Activated gamma-delta T cell (primary cell): ENCODE measurements around the gene SP2.
A peak's percentile ranks its signal among the peaks of the same experiment; 100 is the strongest.

ENCODE experiments used
- DNase-seq: peaks from one replicate; lab custom pipeline; 2025; lab: John Stamatoyannopoulos, UW

The SP2 gene

DNA sequence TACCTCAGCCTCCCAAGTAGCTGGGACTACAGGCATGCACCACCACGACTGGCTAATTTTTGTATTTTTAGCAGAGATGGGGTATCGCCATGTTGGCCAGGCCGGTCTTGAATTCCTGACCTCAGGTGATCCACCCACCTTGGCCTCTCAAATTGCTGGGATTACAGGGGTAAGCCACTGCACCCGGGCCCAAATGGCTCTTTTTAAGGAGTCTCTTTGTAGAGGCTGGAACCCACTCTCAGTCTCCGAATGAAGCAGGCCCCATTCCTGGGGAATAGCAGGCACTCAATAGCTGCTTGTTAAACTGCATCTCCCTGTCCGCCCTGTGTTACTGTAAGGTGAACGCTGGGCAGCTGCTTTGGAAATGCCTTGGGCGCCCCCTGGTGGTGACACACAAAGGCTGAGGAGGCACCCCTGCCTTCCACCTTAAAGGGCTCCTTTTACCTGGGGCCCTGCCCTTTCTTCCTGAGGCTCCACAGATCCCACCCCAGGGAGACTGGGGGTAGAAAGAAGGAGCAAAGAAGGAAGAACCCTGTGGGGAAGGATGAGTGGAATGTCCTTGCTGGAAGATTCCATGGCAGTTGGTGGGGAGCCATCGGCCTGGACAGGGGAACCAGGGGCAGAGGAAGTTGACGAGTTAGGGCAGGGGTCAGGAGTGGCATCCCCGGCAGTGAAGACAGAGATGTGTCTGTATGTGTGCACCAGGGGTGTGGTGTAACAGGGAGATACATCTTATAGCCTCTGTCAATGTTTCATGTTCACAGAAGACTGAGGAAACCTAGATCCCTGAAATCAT lies 6.1 kb upstream of the SP2 start:
- peak; percentile 44 for DNase-seq

DNA sequence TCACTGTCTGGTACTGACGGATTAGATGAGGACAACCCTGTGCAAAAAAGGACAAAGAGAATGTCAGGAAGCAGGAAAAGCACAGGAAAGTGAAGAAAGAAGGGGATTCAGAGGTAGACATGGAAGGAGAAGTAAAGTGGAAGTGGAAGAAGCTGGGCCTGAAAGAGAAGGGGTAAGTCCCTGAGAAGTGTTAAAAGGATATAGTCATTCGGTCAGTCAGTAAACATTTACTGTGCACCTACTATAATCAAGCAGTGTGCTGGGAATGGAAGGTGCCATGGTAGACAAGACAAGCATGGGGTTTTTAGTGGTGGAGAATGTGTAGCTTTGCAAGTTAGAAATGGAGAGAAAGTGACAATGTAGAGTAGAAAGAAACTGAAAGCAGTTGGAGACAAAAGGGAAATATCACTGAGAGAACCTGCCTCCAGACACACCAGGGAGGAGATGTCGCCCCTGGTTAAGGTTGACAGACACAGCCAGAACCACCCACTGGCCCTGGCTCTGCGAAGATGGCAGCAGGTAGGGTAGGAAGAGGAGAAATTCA lies 4.4 kb upstream of the SP2 start:
- no peak for DNase-seq

DNA sequence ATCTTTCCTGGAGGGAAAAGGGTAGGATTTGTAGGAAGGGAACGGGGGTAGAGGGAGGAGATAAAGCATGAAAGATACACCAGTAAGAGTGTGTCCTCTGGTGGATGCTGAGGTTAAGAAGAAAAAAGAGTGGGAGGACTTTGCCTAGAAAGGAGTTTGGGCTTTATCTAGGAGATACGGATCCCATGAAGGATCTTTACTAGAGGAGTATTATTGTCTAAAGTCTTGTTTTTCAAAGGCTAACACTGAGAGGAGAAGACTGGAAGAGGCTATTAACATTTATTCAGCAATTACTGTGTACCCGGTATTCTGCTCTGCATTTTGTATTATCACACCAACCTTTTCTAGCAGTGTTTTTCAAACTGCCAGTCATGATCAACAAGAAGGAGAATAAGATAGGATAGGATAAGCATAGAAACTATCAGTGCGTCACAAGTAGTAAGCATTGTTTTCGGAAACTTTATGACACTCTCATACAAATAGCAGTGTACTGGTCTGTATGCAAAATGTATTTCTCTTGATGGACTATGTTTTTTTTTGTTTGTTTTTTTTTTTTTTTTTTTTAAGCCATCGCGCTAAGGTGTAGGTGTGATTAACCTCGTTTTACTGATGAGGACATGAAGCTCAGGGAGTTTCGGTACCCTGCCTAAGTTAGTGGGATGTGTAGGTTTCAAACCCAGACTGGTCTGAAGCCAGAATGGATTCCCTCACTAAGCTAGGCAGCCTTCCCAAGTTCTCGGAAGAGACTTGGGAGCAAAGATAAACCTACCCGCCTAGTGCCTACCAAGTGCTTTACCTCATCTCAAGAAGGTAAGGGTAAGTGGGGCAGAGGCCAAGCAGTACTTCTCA lies 1.3 kb upstream of the SP2 start:
- no peak for DNase-seq

DNA sequence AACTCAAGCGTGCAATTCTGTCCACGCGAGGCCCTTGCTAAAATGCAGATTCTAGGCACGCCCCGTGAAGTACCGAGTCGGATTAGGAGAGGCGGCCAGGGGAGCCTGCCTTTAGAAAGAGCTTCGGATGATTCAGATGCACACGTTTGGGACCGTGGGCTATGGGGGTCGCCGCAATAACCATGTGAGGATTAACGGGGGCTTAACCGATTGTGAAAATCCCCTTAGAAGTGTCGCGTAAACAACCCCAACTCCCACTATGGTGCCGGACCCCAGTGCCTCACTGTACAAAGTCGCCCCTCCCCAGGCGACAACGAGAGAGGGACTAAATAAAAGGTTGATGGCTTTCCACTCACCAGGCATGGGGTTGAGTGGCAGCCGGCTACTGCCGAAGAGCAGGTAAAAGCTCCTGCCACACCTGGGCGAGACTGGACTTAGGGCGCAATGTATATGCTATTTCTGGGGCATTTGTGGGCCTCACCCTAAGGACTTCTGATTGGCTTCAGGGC lies 635 bp upstream of the SP2 start:
- no peak for DNase-seq

DNA sequence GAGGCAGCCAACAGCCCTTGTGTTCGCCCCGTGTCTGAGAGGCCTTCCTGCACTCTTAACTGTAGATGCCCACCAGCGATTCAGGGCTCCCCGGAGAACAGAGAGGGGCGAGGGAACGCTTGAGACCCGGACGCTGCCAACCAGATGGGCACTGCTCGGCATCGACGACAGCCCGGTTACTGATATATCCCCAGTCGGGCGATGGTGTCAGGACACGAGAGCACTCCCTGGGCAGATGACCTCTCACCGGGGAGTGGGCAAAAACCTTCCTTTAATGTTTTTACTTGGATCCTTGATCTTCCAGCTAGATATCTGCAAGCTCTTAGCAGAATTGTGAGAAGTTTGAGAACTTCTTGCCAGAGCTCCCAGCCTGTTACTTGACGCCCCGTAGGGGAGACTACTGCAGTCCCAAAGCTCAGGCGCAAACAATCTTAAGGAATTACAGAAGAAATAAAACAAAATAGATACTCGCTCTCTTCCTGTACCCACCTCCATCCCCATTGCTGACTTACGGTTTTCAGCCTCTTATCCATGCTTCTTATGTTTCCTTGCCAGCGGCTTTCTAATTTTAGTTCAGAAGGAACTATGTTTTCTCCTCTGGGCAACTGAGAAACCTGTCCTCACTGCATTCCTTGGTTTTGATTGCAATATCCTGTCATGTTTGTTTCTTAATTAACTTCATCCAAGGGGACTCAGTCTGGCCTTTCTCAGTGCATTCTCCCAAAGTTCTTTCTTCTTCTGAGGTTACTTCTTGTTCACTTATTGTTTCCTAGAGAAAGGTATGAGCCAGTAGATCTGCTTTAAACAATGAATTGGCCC lies 845 bp downstream of the SP2 start:
- no peak for DNase-seq

DNA sequence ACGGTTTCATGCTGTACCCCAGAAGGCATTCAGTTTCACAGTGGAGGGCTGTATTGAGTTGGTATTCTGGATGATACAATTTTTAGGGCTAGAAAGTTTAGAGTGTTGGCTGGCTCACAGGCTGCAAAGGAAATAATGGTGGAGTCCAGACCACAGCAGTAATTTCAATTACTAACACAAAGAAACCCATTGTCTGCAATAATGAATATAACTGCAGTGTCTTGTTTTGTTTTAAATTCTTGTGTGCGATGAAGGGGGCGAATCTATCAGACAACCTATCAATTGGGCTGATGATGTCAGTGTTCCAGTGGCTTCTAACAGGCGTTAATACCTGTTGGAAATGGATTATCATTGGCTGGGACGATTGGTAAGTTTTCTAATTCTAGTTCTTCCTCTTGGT lies 1.5 kb downstream of the SP2 start:
- DNase-seq: no peak

DNA sequence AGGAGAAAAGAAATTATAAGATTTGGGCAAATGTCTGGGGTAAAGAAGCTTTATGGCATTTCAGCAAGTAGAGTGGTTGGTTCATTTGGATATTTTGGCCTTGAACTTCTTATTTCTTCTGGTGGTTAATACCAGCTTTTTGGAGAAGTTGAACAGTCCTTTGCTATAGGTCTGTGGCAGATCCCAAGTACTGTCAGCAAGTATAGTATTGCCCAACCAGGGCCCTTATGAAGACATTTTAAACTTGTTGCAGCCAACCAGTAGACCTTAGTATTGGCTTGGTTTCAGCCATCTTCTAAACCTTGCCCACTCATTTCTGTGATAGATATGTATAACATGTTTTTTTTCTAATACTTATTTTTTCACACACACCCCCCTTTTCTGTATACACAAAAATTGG lies 2.2 kb downstream of the SP2 start:
- no peak for DNase-seq

DNA sequence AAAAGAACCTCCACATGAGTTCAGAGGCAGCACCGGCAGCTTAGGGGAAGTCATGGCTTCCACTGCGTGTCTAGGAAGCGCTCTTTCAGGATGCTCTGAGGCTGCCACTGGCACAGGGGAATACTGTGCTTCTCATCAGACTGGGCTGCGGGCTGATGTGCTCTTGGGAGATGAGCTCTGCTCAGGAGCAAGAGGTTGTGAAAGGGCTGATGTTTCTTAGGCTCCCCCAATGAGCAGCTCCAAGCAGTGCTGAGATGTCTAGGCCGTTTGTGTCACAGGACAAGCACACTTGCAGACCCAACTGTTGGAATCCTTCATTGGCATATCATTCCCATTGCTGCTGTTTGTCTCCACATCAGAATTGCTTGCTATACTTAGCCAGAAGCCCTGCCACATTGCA lies 3.6 kb downstream of the SP2 start:
- no peak for DNase-seq

DNA sequence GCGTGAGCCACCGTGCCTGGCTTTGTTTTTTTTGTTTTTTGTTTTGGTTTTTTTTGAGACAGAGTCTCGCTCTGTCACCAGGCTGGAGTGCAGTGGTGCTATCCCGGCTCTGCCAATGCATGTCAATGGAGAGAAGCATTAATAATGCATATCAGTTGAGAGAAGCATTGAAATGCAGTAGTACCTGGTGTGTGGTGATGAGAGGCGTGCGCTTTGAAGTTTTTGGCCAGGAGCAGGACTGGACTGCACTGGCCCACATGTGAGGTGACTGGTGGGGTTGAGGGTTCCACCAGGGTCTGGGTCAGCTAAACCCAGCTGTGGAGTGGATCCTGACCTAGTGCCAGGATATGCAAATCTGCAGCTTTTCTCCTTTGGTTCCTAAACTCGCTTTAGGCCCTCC lies 5.4 kb downstream of the SP2 start:
- DNase-seq: no peak

DNA sequence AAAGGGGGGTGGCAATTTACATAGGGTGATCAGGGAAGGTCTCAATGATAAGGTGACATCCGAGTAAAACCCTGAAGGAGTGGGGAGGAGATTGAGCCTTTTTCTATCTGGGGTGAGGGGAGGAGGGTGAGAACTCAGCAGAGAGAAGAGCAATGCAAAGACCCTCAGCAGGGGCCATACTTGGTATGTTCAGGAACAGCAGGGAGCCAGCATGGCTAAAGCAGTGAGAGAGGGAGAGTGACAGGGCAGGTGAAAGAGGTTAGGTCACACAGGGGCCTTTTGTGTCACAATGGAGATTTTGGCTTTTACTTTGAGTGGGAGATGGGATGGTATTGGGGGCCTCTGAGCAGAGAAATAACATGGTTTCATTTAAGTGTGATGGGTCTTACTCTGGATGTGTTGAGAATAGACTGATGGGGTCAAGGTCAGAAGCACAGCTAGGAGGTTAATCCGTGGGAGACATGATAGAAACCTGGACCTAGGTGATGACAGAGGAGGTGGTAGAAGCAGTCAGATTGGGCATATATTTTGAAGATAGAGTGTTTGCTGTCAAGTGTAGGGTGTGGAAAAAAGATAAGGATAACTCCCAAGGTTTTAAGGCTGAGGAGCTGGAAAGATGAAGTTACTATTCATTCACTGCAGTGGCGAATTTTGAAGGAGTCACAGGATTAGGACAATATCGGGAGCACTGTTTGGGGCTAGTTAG lies 6.2 kb downstream of the SP2 start:
- DNase-seq: no peak

DNA sequence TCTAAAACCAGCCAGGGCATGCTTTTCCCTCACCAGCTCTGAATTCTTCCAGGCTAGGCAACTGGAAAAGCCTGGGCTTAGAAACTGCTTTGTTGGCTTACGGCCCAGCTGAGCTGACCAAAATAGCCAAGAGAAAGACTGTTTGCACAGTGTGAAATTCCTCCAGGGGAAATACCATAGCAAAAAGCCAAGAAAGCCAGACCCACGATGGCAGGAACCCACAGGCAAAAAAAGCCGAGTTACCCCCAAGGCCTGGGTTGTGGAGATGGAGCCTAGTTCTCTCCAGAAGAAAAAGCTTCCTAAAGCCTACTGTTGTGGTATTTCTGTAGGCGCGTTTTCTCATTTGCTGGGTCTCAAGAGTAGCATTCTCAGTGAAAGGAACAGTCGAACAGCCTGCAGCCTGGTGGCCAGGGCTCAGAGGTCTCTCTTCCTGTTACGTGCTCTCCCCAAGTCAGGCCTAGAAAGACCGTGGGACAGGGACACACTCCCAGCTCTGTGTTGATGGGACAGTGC lies 9.2 kb downstream of the SP2 start:
- DNase-seq: no peak

DNA sequence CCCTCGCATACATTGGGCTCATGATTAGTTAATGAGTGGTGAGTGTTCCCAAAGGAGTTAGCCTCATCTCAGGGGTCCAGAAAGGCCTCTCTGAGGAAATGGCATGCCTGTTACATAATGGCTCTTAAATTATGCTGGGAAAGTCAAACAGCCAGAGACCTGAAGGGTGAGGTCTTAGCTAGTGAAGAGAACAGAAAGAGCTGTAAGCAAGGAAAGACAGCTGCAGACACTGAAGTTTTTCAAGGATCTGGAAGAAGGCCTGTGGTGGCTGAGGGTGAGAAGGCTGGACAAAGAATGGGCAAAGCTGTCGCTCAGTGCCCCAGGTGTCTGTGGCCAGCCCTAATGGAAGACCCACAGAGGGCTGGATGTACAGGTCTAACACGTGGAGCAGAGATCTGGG lies 10.4 kb downstream of the SP2 start:
- DNase-seq: no peak

DNA sequence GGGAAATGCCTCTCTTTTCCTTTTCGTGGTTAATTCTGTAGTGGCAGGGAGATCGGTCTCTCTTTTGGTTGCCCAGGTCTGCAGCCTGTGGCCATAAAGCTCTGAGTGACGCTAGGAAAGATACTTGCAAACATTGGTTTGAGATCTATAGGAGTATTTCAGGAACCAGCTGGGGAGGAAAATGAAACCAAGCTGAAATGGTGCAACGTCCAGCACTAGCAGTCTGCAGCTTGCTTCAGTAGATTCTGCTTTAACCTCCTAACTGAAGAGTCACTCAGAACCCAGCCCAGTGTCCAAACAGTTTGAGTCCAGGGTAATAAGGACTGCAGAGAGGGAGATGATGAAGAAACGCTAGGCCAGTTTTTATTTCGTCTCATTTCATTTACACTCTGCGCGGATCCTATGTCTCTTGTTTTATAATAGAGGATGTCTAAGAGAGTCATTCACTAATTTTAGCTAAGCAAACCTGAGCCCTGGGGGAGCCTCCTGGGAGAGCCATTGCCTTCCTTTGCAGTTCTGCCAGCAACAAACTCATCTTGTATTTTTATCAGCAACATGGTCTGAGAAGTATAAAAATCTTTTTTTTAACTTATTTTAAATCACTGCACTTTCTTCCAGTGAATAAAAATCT lies 12.0 kb downstream of the SP2 start:
- no peak for DNase-seq

DNA sequence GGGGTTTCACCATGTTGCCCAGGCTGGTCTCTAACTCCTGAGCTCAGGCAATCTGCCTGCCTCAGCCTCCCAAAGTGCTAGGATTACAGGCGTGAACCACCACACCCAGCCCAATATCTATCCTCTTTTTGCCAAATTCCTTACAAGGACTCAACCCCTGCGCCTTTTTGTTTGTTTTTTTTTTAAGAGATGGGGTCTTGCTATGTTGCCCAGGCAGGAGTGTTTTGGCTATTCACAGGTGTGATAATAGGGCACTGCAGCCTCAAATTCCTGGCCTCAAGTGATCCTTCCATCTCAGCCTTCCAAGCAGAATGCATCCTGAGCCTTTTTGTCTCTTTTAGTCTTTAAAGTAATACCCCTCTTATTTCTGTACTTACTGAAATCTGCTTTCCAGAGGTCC lies 17.0 kb downstream of the SP2 start:
- no peak for DNase-seq

DNA sequence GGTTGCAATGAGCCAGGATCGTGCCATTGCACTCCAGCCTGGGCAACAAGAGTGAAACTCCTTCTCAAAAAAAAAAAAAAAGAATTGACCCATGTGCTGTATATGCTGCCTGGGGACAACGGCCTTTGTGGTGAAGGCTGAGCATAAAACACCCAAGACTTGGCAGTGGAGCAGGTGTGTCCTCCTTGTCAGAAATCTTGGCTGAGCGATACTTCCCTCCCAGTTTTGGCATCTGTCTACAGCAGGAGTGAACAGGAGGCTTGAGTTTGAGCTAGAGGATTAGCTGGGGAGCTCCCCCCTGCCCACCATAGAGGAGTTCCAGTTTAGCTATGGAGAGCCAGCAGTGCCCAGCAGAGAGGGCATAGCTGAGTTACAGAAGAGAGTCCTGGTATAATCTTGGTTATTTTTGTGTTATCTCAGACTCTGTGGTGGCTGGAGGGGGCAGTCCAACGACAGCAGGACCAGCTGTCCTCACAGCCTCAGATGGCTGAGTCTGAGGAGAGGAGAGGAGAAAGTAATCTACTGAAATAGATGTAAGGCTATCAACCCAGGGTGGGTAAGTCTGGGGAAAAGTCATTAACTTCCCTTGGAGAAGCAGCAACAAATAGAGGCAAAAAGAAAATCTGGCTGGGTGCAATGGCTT lies 18.4 kb downstream of the SP2 start:
- DNase-seq: no peak

DNA sequence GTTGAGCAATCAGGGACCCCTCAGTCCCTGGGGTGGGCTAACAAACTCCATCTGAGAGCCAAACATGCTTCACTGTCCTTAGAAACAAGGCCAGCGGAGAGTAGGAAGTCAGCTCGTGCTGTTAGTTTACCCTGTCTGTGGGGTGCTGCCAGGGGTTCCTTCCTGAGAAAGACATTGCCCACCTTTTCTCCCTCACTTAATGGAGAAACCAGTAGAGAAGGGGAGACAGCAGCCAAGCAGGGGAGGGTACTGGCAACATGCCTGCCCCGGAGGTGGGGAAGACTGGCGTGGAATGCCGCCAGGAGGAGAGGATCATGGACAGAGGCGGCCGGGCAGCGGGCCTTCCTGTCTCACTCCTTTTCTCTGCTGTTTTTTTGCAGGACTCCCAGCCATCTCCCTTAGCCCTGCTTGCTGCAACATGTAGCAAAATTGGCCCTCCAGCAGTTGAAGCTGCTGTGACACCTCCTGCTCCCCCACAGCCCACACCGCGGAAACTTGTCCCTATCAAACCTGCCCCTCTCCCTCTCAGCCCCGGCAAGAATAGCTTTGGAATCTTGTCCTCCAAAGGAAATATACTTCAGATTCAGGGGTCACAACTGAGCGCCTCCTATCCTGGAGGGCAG lies 19.9 kb downstream of the SP2 start:
- no peak for DNase-seq

DNA sequence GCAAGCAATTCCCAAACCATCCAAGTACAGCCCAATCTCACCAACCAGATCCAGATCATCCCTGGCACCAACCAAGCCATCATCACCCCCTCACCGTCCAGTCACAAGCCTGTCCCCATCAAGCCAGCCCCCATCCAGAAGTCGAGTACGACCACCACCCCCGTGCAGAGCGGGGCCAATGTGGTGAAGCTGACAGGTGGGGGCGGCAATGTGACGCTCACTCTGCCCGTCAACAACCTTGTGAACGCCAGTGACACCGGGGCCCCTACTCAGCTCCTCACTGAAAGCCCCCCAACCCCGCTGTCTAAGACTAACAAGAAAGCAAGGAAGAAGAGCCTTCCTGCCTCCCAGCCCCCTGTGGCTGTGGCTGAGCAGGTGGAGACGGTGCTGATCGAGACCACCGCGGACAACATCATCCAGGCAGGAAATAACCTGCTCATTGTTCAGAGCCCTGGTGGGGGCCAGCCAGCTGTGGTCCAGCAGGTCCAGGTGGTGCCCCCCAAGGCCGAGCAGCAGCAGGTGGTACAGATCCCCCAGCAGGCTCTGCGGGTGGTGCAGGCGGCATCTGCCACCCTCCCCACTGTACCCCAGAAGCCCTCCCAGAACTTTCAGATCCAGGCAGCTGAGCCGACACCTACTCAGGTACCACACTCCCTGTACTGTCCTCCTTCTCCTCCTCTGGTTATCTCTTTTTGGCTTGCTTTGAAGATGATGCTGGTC lies 20.6 kb downstream of the SP2 start:
- no peak for DNase-seq

DNA sequence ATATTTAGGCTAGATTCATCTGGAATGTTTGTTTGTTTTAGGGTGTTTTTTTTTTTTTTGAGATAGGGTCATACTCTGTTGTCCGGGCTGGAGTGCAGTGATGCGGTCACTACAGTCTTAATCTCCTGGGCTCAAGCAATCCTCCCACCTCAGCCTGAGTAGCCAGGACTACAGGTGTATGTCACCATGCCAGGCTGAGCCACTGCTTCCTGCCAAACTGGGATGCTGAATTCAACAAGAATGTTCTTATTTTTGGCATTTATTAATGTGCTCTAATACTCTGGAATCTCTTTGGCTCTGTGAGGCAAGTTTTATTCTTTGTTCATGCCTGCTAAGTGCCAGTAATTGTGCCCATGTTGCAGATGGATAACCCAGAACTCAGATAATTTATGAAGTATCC lies 21.5 kb downstream of the SP2 start:
- DNase-seq: no peak

DNA sequence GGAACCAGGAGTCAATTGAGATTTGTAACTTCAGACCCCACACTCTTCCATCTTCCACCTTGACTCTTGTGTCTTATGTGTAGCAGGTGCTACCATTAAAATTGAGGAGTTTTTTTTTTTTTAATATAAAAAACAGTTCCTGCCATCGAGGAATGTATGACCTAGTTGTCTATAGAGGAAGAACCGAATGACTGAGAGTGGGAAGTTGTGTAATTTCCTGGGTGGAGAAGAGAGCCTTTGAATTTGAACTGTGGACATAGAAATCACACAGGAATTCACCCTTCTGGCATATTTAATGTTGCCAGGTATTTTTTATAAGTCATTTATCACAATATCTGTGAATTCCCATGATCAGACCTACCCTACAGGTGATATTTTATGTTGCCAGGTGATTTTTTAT lies 22.0 kb downstream of the SP2 start:
- no peak for DNase-seq
